Astrocyte (in vitro differentiated cells and primary cell): ENCODE measurements around the gene C2orf92. TPM values are rescaled to one million over a fixed set of nuclear protein-coding genes. Genes with fewer than 3 reads are reported as not detected.
"Not testable (repeated sequence)": the region's sequence is repeated elsewhere in the genome, so short reads cannot be mapped to it uniquely, and the experiment has no call there.

Experiments
- DNase-seq: peaks from one replicate; pipeline ENCODE4 v3.0.0-alpha.2; 2010; ENCODE audit warnings: low read depth
- FAIRE-seq: peaks from 2 replicates; lab custom pipeline; 2011; peaks lifted over from hg19 to GRCh38; lab: Jason Lieb, UNC
- H2AFZ ChIP-seq: 2 replicates; pipeline ENCODE4 v1.6.0; 2012; ENCODE audit warnings: low read depth, low read length, inconsistent platforms
- H3K27ac ChIP-seq: 2 replicates; pipeline ENCODE4 v1.5.1; 2011; ENCODE audit warnings: low read depth, low read length, inconsistent platforms
- H3K27me3 ChIP-seq: 2 replicates; pipeline ENCODE4 v1.6.0; 2011; ENCODE audit warnings: low read length, inconsistent platforms; ENCODE audit not compliant: insufficient read depth
- H3K36me3 ChIP-seq: 2 replicates; pipeline ENCODE4 v1.5.1; 2011; ENCODE audit warnings: low read length, inconsistent platforms; ENCODE audit not compliant: insufficient read depth
- H3K4me1 ChIP-seq: 2 replicates; pipeline ENCODE4 v1.5.1; 2011; ENCODE audit warnings: low read length, inconsistent platforms; ENCODE audit not compliant: insufficient read depth
- H3K4me2 ChIP-seq: 2 replicates; pipeline ENCODE4 v1.6.0; 2012; ENCODE audit warnings: low read length, inconsistent platforms
- H3K4me3 ChIP-seq: 2 replicates; pipeline ENCODE4 v1.5.1; 2011; ENCODE audit warnings: low read depth, mild to moderate bottlenecking, low read length, inconsistent platforms; ENCODE audit not compliant: insufficient read depth
- H3K79me2 ChIP-seq: 2 replicates; pipeline ENCODE4 v1.6.0; 2012; ENCODE audit warnings: mild to moderate bottlenecking, low read length, inconsistent platforms; ENCODE audit not compliant: insufficient read depth
- H3K9ac ChIP-seq: 2 replicates; pipeline ENCODE4 v1.6.0; 2012; ENCODE audit warnings: mild to moderate bottlenecking, low read length, inconsistent platforms
- H3K9me3 ChIP-seq: 2 replicates; pipeline ENCODE4 v1.5.1; 2012; ENCODE audit warnings: low read depth, mild to moderate bottlenecking, low read length, inconsistent platforms; ENCODE audit not compliant: insufficient read depth
- H4K20me1 ChIP-seq: 2 replicates; pipeline ENCODE4 v1.6.0; 2012; ENCODE audit warnings: low read length, inconsistent platforms; ENCODE audit not compliant: insufficient read depth
- H3K27ac Mint-ChIP-seq: one replicate; pipeline ENCODE4 v1.8.0; 2021; ENCODE audit warnings: mild to moderate bottlenecking, mixed read lengths; ENCODE audit not compliant: unreplicated experiment
- H3K27me3 Mint-ChIP-seq: one replicate; pipeline ENCODE4 v1.8.0; 2021; ENCODE audit warnings: low read depth, mixed read lengths; ENCODE audit not compliant: unreplicated experiment
- H3K36me3 Mint-ChIP-seq: one replicate; pipeline ENCODE4 v1.8.0; 2021; ENCODE audit warnings: low read depth, mixed read lengths; ENCODE audit not compliant: unreplicated experiment
- H3K4me1 Mint-ChIP-seq: one replicate; pipeline ENCODE4 v1.8.0; 2021; ENCODE audit warnings: low read depth, mixed read lengths; ENCODE audit not compliant: unreplicated experiment
- H3K4me3 Mint-ChIP-seq: one replicate; pipeline ENCODE4 v1.8.0; 2021; ENCODE audit warnings: mild to moderate bottlenecking, moderate library complexity, mixed read lengths; ENCODE audit not compliant: unreplicated experiment
- H3K9me3 Mint-ChIP-seq: one replicate; pipeline ENCODE4 v1.8.0; 2021; ENCODE audit warnings: mild to moderate bottlenecking, mixed read lengths; ENCODE audit not compliant: unreplicated experiment
- CTCF ChIP-seq: IDR thresholded peaks from 2 replicates; pipeline ENCODE4 v1.5.1; 2011; ENCODE audit warnings: low read depth, mild to moderate bottlenecking, inconsistent platforms, low read length, moderate library complexity; ENCODE audit not compliant: insufficient read depth
- EZH2 ChIP-seq: IDR thresholded peaks from 2 replicates; pipeline ENCODE4 v1.6.1; 2012; ENCODE audit warnings: mild to moderate bottlenecking, low read length, inconsistent platforms; ENCODE audit not compliant: insufficient read depth
- total RNA-seq: library from RNA; stranded (reverse); gene quantifications from 2 replicates; pipeline ENCODE4 v1.2.1, GENCODE V29; 2021

Gene C2orf92
- total RNA-seq, 1 donor from 2014 or later = 15.3 TPM

GRCh38 chr2:97708048-97708380 lies 38.5 kb downstream of the C2orf92 start:
- H4K20me1 ChIP-seq = no peaks in the 10 kb centered on the region
- H3K36me3 ChIP-seq = no peaks in the 10 kb centered on the region
- Mint-ChIP-seq H3K36me3 (no peaks in the 10 kb centered on the region), H3K9me3 (no peaks in the 10 kb centered on the region), H3K4me1 (peaks cover 2% of the 10 kb centered on the region), H3K27ac (no peak overlapping the region), H3K27me3 (peaks cover 10% of the 10 kb centered on the region), H3K4me3 (no peak overlapping the region)
- TF ChIP-seq EZH2 (no peak), CTCF (no peak)
- no peaks in the 10 kb centered on the region for H3K9me3 ChIP-seq
- H2AFZ ChIP-seq = no peak overlapping the region
- H3K4me3 ChIP-seq = no peak overlapping the region
- H3K27me3 ChIP-seq = no peaks in the 10 kb centered on the region
- FAIRE-seq (no peak), DNase-seq (no peak)
- H3K27ac ChIP-seq = no peak overlapping the region
- H3K4me2 ChIP-seq = no peak overlapping the region
- no peak overlapping the region for H3K9ac ChIP-seq
- no peaks in the 10 kb centered on the region for H3K4me1 ChIP-seq
- H3K79me2 ChIP-seq = no peaks in the 10 kb centered on the region

GRCh38 chr2:97708608-97709007 lies 39.1 kb downstream of the C2orf92 start:
- Histone ChIP-seq H3K27me3 (no peaks in the 10 kb centered on the region), H3K27ac (no peak overlapping the region), H3K36me3 (no peaks in the 10 kb centered on the region), H3K4me3 (no peak overlapping the region), H4K20me1 (no peaks in the 10 kb centered on the region), H3K4me2 (no peak overlapping the region), H3K79me2 (no peaks in the 10 kb centered on the region), H3K4me1 (no peaks in the 10 kb centered on the region), H2AFZ (no peak overlapping the region), H3K9me3 (no peaks in the 10 kb centered on the region), H3K9ac (no peak overlapping the region)
- FAIRE-seq (no peak), DNase-seq (no peak)
- no peak for TF ChIP-seq EZH2
- TF ChIP-seq CTCF = no peak
- Mint-ChIP-seq H3K4me3 (no peak overlapping the region), H3K36me3 (no peaks in the 10 kb centered on the region), H3K4me1 (peaks cover 5% of the 10 kb centered on the region), H3K27me3 (peaks cover 10% of the 10 kb centered on the region), H3K27ac (no peak overlapping the region), H3K9me3 (no peaks in the 10 kb centered on the region)

- Histone ChIP-seq H3K79me2 (no peaks in the 10 kb centered on the region), H3K4me2 (no peak overlapping the region), H3K27me3 (no peaks in the 10 kb centered on the region), H3K4me1 (no peaks in the 10 kb centered on the region), H4K20me1 (no peaks in the 10 kb centered on the region), H2AFZ (no peak overlapping the region), H3K36me3 (no peaks in the 10 kb centered on the region), H3K27ac (no peak overlapping the region), H3K9me3 (no peaks in the 10 kb centered on the region), H3K9ac (no peak overlapping the region), H3K4me3 (no peak overlapping the region)
- Mint-ChIP-seq H3K27me3 (peaks cover 18% of the 10 kb centered on the region), H3K4me3 (no peak overlapping the region), H3K36me3 (no peaks in the 10 kb centered on the region), H3K9me3 (no peaks in the 10 kb centered on the region), H3K4me1 (peaks cover 5% of the 10 kb centered on the region), H3K27ac (no peak overlapping the region)
- DNase-seq = no peak
- FAIRE-seq = no peak
- TF ChIP-seq EZH2 (no peak), CTCF (no peak)
Observed at GRCh38 chr2:97711394-97711711, 41.8 kb downstream of the C2orf92 start.

GRCh38 chr2:97712175-97712574 lies 42.7 kb downstream of the C2orf92 start:
- not testable (repeated sequence) for H3K36me3 ChIP-seq, FAIRE-seq, H2AFZ ChIP-seq, H3K9me3 ChIP-seq, H3K27ac ChIP-seq, H3K36me3 Mint-ChIP-seq, H3K4me1 Mint-ChIP-seq, H3K4me3 ChIP-seq, H3K4me2 ChIP-seq, H3K27me3 ChIP-seq, H4K20me1 ChIP-seq, H3K9me3 Mint-ChIP-seq, H3K9ac ChIP-seq, H3K4me3 Mint-ChIP-seq, H3K4me1 ChIP-seq, H3K79me2 ChIP-seq, H3K27ac Mint-ChIP-seq, DNase-seq
- H3K27me3 Mint-ChIP-seq = peaks cover 23% of the 10 kb centered on the region
